PFSK-1 (cell line): Measurements from ENCODE around the gene QRFP.

ENCODE experiments used
- POLR2AphosphoS5 ChIP-seq: IDR thresholded peaks from 2 replicates; pipeline ENCODE4 v1.6.1; 2012; ENCODE audit warnings: low read depth, mild to moderate bottlenecking, control low read depth, low read length, moderate library complexity
- REST ChIP-seq, 2 experiments: IDR thresholded peaks; 2 replicates each; pipeline versions ENCODE4 v1.6.1 to v1.8.0; 2011 to 2012; ENCODE audit warnings: low read depth in 2 of 2, low read length in 2 of 2, control low read depth in 1 of 2, inconsistent platforms in 1 of 2, mild to moderate bottlenecking in 1 of 2, moderate library complexity in 1 of 2; ENCODE audit not compliant: insufficient read depth in 1 of 2
- TAF1 ChIP-seq: IDR thresholded peaks from 2 replicates; pipeline ENCODE4 v1.6.1; 2012; ENCODE audit warnings: low read length, control low read depth, borderline replicate concordance; ENCODE audit not compliant: insufficient read depth

DNA sequence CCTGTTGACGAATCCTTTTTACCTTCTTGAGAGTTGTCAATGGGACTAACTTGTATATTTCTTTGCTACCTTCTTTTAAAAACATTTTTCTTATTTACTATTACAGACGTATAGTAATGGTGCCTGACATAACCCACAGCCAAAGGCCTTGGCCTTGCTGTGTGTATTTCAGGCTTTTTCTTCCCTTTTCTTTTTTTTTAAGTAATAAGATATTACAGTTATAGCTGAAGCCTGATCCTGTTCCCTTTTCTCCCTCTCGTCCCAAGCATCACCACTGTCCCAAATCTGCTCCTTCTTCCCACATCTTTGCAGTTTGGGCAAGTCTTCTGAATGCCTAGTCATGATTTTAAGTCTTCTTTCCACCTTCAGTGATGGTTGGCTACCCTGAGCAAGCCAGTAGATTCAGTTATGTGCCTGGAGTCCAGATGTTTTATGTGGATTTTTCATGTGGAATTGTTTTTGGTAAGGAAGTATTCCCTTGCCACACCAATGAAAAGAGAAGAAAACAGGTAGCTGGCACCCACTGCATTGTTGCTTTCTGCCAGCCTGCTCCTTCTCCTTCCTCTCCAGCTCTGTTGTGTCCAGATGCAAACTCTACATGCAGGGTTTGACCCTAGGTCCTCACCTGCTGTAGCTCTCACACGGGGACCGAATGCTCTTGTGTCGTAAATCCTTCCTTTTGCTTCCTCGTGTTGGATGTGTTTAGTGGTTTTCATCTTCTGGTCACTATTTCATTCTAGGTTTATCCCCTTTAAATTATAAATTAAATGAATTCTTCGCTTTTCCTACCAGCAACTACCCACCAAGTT is 35.0 kb downstream of the QRFP start:
- no peak for TF ChIP-seq TAF1
- TF ChIP-seq REST (IDR thresholded peaks at IDR 0.05; ENCODE audit: insufficient read depth in 1 of 2, low read depth in 2 of 2, low read length in 2 of 2) = no peak
- TF ChIP-seq POLR2AphosphoS5 = no peak
